Smooth muscle cell (in vitro differentiated cells): ENCODE results near the gene AACS. TPM values are rescaled to one million over a fixed set of nuclear protein-coding genes. Genes with fewer than 3 reads are reported as not detected.

Experiments used
- DNase-seq: peaks from one replicate; lab custom pipeline; 2025; ENCODE audit not compliant: unreplicated experiment; lab: John Stamatoyannopoulos, UW
- H2AFZ ChIP-seq: fragments of 200-600 bp; sonication (generic); 2 replicates; pipeline ENCODE4 v1.6.0; 2016; ENCODE audit warnings: antibody characterized with exemption, low read depth, mild to moderate bottlenecking
- H3F3A ChIP-seq: fragments of 200-600 bp; sonication (generic); 2 replicates; pipeline ENCODE4 v1.6.0; 2017; ENCODE audit warnings: antibody characterized with exemption, low read depth
- H3K27ac ChIP-seq: fragments of 200-600 bp; sonication (generic); 2 replicates; pipeline ENCODE4 v1.5.1; 2016; ENCODE audit warnings: low read depth, mild to moderate bottlenecking
- H3K27me3 ChIP-seq: fragments of 200-600 bp; sonication (generic); 2 replicates; pipeline ENCODE4 v1.6.1; 2016; ENCODE audit warnings: low read depth, mild to moderate bottlenecking
- H3K36me3 ChIP-seq: fragments of 200-600 bp; sonication (generic); 2 replicates; pipeline ENCODE4 v1.5.1; 2016; ENCODE audit warnings: low read depth
- H3K4me1 ChIP-seq: fragments of 200-600 bp; sonication (generic); 2 replicates; pipeline ENCODE4 v1.5.1; 2016; ENCODE audit warnings: low read depth
- H3K4me2 ChIP-seq: fragments of 200-600 bp; sonication (generic); 2 replicates; pipeline ENCODE4 v1.6.0; 2016; ENCODE audit warnings: mild to moderate bottlenecking
- H3K4me3 ChIP-seq: fragments of 200-600 bp; sonication (generic); 2 replicates; pipeline ENCODE4 v1.5.1; 2016; ENCODE audit warnings: mild to moderate bottlenecking
- H3K79me2 ChIP-seq: fragments of 200-600 bp; sonication (generic); 2 replicates; pipeline ENCODE4 v1.6.0; 2016; ENCODE audit warnings: low read depth, mild to moderate bottlenecking
- H3K9ac ChIP-seq: fragments of 200-600 bp; sonication (generic); 2 replicates; pipeline ENCODE4 v1.6.0; 2016; ENCODE audit warnings: low read depth
- H3K9me3 ChIP-seq: fragments of 200-600 bp; sonication (generic); replicated peaks from 2 replicates; pipeline ENCODE4 v1.5.1; 2016; ENCODE audit warnings: low read depth
- H4K20me1 ChIP-seq: fragments of 200-600 bp; sonication (generic); 2 replicates; pipeline ENCODE4 v1.6.0; 2016; ENCODE audit warnings: low read depth
- CTCF ChIP-seq: fragments of 200-600 bp; sonication (generic); IDR thresholded peaks from 2 replicates; pipeline ENCODE4 v1.5.1; 2017; ENCODE audit warnings: borderline replicate concordance, mild to moderate bottlenecking, antibody characterized with exemption; ENCODE audit not compliant: insufficient read depth, poor library complexity, severe bottlenecking
- WGBS: methylation state at CpG from one replicate; pipeline ENCODE4 v1.1.7; 2016; ENCODE audit warnings: low lambda C conversion rate; 5-methylcytosine and 5-hydroxymethylcytosine counted together
- polyA plus RNA-seq: library from polyadenylated mRNA; unstranded; fragments of >200 nt; fragmentation: Nextera tagmentation; extraction: Ambion mirVana; gene quantifications from 2 replicates; pipeline ENCODE4 v1.2.1, GENCODE V29; 2016
- total RNA-seq: library from RNA; depleted of rRNA; stranded (reverse); fragments of >200 nt; gene quantifications from 2 replicates; pipeline ENCODE4 v1.2.3, GENCODE V29; 2014

The AACS gene, protein sequence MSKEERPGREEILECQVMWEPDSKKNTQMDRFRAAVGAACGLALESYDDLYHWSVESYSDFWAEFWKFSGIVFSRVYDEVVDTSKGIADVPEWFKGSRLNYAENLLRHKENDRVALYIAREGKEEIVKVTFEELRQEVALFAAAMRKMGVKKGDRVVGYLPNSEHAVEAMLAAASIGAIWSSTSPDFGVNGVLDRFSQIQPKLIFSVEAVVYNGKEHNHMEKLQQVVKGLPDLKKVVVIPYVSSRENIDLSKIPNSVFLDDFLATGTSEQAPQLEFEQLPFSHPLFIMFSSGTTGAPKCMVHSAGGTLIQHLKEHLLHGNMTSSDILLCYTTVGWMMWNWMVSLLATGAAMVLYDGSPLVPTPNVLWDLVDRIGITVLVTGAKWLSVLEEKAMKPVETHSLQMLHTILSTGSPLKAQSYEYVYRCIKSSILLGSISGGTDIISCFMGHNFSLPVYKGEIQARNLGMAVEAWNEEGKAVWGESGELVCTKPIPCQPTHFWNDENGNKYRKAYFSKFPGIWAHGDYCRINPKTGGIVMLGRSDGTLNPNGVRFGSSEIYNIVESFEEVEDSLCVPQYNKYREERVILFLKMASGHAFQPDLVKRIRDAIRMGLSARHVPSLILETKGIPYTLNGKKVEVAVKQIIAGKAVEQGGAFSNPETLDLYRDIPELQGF
- 6.5 and 8.0 TPM in 2 replicates for total RNA-seq
- polyA plus RNA-seq, result 15.6 and 20.0 TPM in 2 replicates

GRCh38 chr12:125065021-125065918 lies at the start of gene AACS:
Gene AACS (plus strand): TSS chr12:125065435. CDS start chr12:125065585, 150 bp downstream.
- peaks cover 5% of the 10 kb centered on the region for H3K79me2 ChIP-seq
- H3K27me3 ChIP-seq, result peaks cover 4% of the 10 kb centered on the region
- TF ChIP-seq CTCF, result no peak
- H3F3A ChIP-seq, result no peaks in the 10 kb centered on the region
- no peaks in the 10 kb centered on the region for H3K4me1 ChIP-seq
- H3K27ac ChIP-seq, result no peak within 1 kb of the TSS
- peak within 1 kb of the TSS; percentile 98 for H3K4me3 ChIP-seq
- WGBS, result 1% methylated on average over 33 of the region's 80 CpGs
- H3K9ac ChIP-seq, result peak within 1 kb of the TSS; percentile 82
- no peaks in the 10 kb centered on the region for H3K36me3 ChIP-seq
- peak within 1 kb of the TSS; percentile 97 for H2AFZ ChIP-seq
- DNase-seq, result peak; percentile 55
- H3K4me2 ChIP-seq, result peak within 1 kb of the TSS; percentile 98
- no peaks in the 10 kb centered on the region for H3K9me3 ChIP-seq
- peaks cover 39% of the 10 kb centered on the region for H4K20me1 ChIP-seq

DNA sequence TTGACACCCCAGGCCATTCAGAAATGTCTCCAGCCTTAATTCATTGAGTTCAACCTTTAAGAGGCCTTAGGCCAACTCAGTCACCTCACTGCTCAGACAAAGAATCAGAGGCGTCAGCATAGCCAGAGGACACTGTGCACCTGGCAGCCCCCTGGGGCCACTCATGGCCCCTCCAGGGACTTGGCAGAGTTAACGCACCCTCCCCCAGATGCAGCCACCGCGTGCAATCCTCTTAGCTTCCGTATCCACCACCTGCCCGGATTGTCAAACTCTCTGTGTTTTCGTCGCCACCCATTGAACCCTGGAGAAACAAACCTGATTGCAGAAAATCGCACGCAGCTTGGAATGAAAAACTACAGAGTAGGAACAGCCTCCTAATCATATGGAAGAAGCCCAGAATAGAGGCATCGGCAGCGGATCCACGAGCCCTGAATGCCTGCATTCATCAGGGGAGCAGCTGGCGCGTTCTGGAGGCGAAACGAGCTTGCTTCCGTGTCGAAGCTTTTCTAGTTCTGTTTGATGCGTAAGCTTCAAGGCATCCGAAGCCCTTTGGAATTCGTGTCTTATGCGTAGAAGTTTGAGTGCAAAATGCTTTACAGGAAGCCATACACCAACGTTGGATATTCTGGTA lies 49.4 kb upstream of the AACS start:
- Histone ChIP-seq H3K79me2 (no peaks in the 10 kb centered on the region), H3K4me2 (no peak overlapping the region), H3K9ac (no peak overlapping the region), H2AFZ (no peak overlapping the region), H4K20me1 (no peaks in the 10 kb centered on the region), H3K27ac (no peak overlapping the region), H3K27me3 (no peaks in the 10 kb centered on the region), H3K36me3 (no peaks in the 10 kb centered on the region), H3K9me3 (no peaks in the 10 kb centered on the region), H3K4me3 (no peak overlapping the region), H3F3A (no peaks in the 10 kb centered on the region), H3K4me1 (no peaks in the 10 kb centered on the region)
- no peak for TF ChIP-seq CTCF
- 94% methylated on average over 24 of the region's 24 CpGs for WGBS
- DNase-seq, result no peak

DNA sequence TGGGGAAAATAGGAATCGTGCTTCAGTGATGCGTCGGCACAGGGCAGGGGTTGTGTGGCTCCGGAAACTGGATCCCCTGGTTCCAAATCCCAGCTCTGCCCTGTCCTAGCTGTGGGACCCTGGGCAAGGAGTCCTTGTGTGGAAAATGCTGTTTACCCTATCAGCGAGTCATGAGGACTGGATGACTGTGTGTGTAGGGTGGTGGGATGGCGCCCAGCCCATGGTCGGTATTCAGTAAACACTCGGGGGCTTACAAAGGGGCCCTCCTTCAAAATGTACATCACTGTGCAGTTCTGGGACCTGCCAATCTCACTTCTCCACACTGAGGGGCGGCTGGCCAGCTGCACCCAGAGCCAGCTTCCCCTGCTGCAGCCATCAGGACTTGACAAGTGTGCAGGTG lies 47.4 kb upstream of the AACS start:
- Histone ChIP-seq H3K9ac (no peak overlapping the region), H3K36me3 (no peaks in the 10 kb centered on the region), H3F3A (no peaks in the 10 kb centered on the region), H3K4me2 (no peak overlapping the region), H3K27ac (no peak overlapping the region), H3K27me3 (no peaks in the 10 kb centered on the region), H2AFZ (no peak overlapping the region), H3K4me1 (no peaks in the 10 kb centered on the region), H3K4me3 (no peak overlapping the region), H4K20me1 (no peaks in the 10 kb centered on the region), H3K79me2 (no peaks in the 10 kb centered on the region), H3K9me3 (no peaks in the 10 kb centered on the region)
- WGBS, result 92% methylated on average over 9 of the region's 9 CpGs
- no peak for DNase-seq
- TF ChIP-seq CTCF, result no peak
